ENCODE data around the gene KLHL4. TPM values are rescaled to one million over a fixed set of nuclear protein-coding genes. Genes with fewer than 3 reads are reported as not detected.
"Not testable (repeated sequence)": the region's sequence is repeated elsewhere in the genome, so short reads cannot be mapped to it uniquely, and the experiment has no call there.

KLHL4 gene
- total RNA-seq = 4.9 to 5.2 TPM (median 5.0 TPM) in 3 replicates

GRCh38 chrX:87517571-87518141 lies at the start of gene KLHL4:
TSS of gene KLHL4 (plus strand) at chrX:87517802. CDS start at chrX:87517894, 92 bp downstream.
- DNase-seq (ENCODE audit: low spot score in 2 of 2, unreplicated experiment in 2 of 2) = peak in 1 of 2 experiments; percentile 39
- Mint-ChIP-seq H3K27ac (peak within 1 kb of the TSS; percentile 75), H3K9me3 (no peaks in the 10 kb centered on the region), H3K36me3 (no peaks in the 10 kb centered on the region), H3K27me3 (ENCODE audit: low read depth) (peaks cover 5% of the 10 kb centered on the region), H3K4me1 (peaks cover 31% of the 10 kb centered on the region), H3K4me3 (peak within 1 kb of the TSS; percentile 66)
- TF ChIP-seq CTCF (IDR thresholded peaks at IDR 0.05; ENCODE audit: unreplicated experiment) = no peak

GRCh38 chrX:87468941-87469340 lies 48.7 kb upstream of the KLHL4 start:
- Mint-ChIP-seq H3K4me1 (no peaks in the 10 kb centered on the region), H3K27ac (no peak overlapping the region), H3K27me3 (ENCODE audit: low read depth) (no peaks in the 10 kb centered on the region), H3K9me3 (peaks cover 59% of the 10 kb centered on the region), H3K4me3 (no peak overlapping the region), H3K36me3 (no peaks in the 10 kb centered on the region)
- TF ChIP-seq CTCF (IDR thresholded peaks at IDR 0.05; ENCODE audit: unreplicated experiment) = no peak
- no peak for DNase-seq (ENCODE audit: low spot score in 2 of 2, unreplicated experiment in 2 of 2)

DNA sequence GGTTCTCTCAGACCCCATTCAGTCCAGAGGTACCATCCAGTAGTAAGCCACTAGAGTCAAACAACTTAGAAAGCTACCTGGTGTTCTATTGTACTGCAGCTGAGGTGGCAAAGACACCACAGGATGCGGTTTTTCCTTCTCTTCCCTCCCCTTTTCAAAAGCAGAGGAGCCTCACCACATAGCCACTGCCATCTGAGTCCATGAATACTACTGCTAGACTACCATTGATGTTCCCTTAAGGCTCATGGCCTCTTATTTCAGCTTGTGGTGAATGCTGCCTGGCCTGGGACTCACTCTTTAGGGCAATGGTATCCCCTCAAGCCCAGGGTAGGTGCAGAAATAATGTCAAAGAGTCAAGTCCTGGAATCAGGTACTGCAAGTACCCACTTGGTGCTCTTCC lies 41.8 kb upstream of the KLHL4 start:
- H3K4me1 Mint-ChIP-seq = no peaks in the 10 kb centered on the region
- H3K27ac Mint-ChIP-seq = no peak overlapping the region
- H3K36me3 Mint-ChIP-seq = no peaks in the 10 kb centered on the region
- H3K4me3 Mint-ChIP-seq = no peak overlapping the region
- no peak for DNase-seq (ENCODE audit: low spot score in 2 of 2, unreplicated experiment in 2 of 2)
- H3K9me3 Mint-ChIP-seq = peaks cover 19% of the 10 kb centered on the region
- TF ChIP-seq CTCF (IDR thresholded peaks at IDR 0.05; ENCODE audit: unreplicated experiment) = no peak
- no peaks in the 10 kb centered on the region for H3K27me3 Mint-ChIP-seq (ENCODE audit: low read depth)

- not testable (repeated sequence) for H3K27ac Mint-ChIP-seq; H3K4me1 Mint-ChIP-seq; H3K27me3 Mint-ChIP-seq (ENCODE audit: low read depth); H3K36me3 Mint-ChIP-seq; DNase-seq (ENCODE audit: low spot score in 2 of 2, unreplicated experiment in 2 of 2); H3K4me3 Mint-ChIP-seq; H3K9me3 Mint-ChIP-seq
These were observed 38.9 kb upstream of the KLHL4 start for GRCh38 chrX:87478703-87479102.

- H3K27ac Mint-ChIP-seq = no peak overlapping the region
- no peak for DNase-seq (ENCODE audit: low spot score in 2 of 2, unreplicated experiment in 2 of 2)
- H3K4me3 Mint-ChIP-seq = no peak overlapping the region
- no peaks in the 10 kb centered on the region for H3K4me1 Mint-ChIP-seq
- no peak for TF ChIP-seq CTCF (IDR thresholded peaks at IDR 0.05; ENCODE audit: unreplicated experiment)
- H3K9me3 Mint-ChIP-seq = no peaks in the 10 kb centered on the region
- no peaks in the 10 kb centered on the region for H3K36me3 Mint-ChIP-seq
- no peaks in the 10 kb centered on the region for H3K27me3 Mint-ChIP-seq (ENCODE audit: low read depth)
These were observed 28.5 kb upstream of the KLHL4 start for GRCh38 chrX:87489071-87489470.

DNA sequence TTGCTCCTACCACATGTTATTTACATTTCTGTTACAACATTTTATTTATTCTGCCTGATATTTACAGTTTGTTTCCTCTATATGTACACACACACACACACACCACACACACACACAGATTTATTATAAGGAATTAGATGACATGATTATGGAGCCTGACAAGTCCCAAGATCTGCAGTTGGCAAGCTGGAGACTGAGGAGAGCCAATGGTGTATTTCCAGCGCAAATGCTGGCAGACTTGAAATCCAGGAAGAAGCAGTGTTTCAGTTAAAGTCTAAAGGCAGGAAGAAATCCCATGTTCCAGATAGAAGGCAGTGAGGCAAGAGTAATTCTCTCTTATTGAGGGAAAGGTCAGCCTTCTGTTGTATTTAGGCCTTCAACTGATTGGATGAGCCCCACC lies 1.8 kb upstream of the KLHL4 start:
- Mint-ChIP-seq H3K27ac (no peak overlapping the region), H3K4me3 (no peak overlapping the region), H3K36me3 (no peaks in the 10 kb centered on the region), H3K4me1 (peaks cover 31% of the 10 kb centered on the region), H3K27me3 (ENCODE audit: low read depth) (peaks cover 5% of the 10 kb centered on the region), H3K9me3 (no peaks in the 10 kb centered on the region)
- DNase-seq (ENCODE audit: low spot score in 2 of 2, unreplicated experiment in 2 of 2) = no peak
- no peak for TF ChIP-seq CTCF (IDR thresholded peaks at IDR 0.05; ENCODE audit: unreplicated experiment)

Measured in mesothelial cell of epicardium (in vitro differentiated cells).